GM19240 (cell line): ENCODE results near the gene PCDHB12.

Experiments used
- DNase-seq: peaks from one replicate; pipeline ENCODE4 v3.0.0; 2011; ENCODE audit warnings: low spot score; ENCODE audit not compliant: insufficient read length

Gene PCDHB12

DNA sequence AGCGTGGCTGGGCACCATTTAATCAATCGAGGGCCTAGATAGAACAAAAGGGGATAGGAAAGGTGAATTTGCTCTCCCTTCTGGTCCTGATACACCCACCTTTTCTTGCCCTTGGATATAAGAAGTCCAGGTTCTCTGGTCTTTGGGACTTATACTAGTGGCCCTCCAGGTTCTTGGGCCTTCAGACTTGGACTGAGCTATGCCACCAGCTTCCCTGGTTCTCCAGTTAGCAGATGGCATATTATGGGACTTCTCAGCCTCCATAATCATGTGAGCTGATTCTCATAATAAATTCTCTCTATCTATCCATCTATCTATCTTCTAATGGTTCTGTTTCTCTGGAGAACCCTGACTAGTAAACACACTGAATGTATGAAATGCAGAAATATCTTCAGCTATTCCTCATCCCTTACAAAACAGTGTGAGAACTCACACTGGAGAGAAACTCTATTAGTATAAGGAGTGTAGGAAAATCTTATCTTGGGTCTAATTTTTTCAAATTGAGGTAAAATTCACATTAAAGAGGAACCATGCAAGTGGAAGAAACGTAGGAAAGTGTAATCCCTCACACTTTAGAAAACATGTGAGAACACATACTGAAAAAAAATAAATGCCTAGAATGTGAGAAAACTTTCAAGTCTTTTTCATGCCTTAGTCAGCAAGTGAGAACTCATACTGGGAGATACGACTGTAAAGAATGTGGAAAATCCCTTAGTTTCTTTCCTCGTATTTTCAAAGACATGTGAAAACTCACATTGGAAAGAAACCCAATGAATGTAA, 52.1 kb downstream of the PCDHB12 start:
- DNase-seq = no peak

DNA sequence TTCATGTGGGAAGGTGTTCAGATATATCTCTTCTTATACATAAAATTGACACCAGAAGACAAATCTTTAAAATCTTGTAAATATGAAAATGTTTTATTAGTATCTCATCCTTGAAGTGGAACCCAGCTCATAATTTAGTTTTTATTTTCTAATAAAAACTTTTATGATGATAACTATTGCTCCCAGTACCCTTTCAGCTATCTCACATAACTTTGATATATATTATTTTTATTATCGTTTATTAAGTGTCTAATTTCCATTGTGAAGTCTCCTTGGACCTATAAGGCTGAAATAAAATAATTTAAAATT, 52.7 kb downstream of the PCDHB12 start:
- DNase-seq = no peak
